HEK293 (cell line): Measurements from ENCODE around the gene TSR3.

Experiments
- BCL11A ChIP-seq: fragments of 450-650 bp; formaldehyde crosslinking; IDR thresholded peaks from 2 replicates; pipeline ENCODE4 v1.5.1; 2016; ENCODE audit warnings: low read depth, missing biosample characterization, missing genetic modification characterization
- BCL11B ChIP-seq: fragments of 450-650 bp; formaldehyde crosslinking; IDR thresholded peaks from 2 replicates; pipeline ENCODE4 v1.5.1; 2016; ENCODE audit warnings: low read depth, missing biosample characterization, missing genetic modification characterization
- HOXD13 ChIP-seq: sonication (generic); formaldehyde crosslinking; IDR thresholded peaks from 2 replicates; pipeline ENCODE4 v1.8.0; 2022; ENCODE audit warnings: missing genetic modification reagents, borderline replicate concordance
- KLF10 ChIP-seq: fragments of 450-650 bp; IDR thresholded peaks from 2 replicates; pipeline ENCODE4 v1.5.1; 2018; ENCODE audit warnings: missing biosample characterization, mild to moderate bottlenecking, missing genetic modification characterization
- KLF16 ChIP-seq: fragments of 450-650 bp; formaldehyde crosslinking; IDR thresholded peaks from 2 replicates; pipeline ENCODE4 v1.5.1; 2017; ENCODE audit warnings: missing biosample characterization, missing genetic modification characterization
- KLF7 ChIP-seq: fragments of 450-650 bp; formaldehyde crosslinking; IDR thresholded peaks from 2 replicates; pipeline ENCODE4 v1.5.1; 2016; ENCODE audit warnings: missing biosample characterization, missing genetic modification characterization, borderline replicate concordance
- YY1 ChIP-seq: fragments of 450-650 bp; formaldehyde crosslinking; IDR thresholded peaks from 2 replicates; pipeline ENCODE4 v1.5.1; 2018; ENCODE audit warnings: missing biosample characterization, missing genetic modification characterization
- ZBTB8A ChIP-seq: fragments of 450-650 bp; formaldehyde crosslinking; IDR thresholded peaks from 2 replicates; pipeline ENCODE4 v1.5.1; 2016; ENCODE audit warnings: missing biosample characterization, missing genetic modification characterization
- ZIC2 ChIP-seq: fragments of 450-650 bp; formaldehyde crosslinking; IDR thresholded peaks from 2 replicates; pipeline ENCODE4 v1.5.1; 2016; ENCODE audit warnings: missing biosample characterization, missing genetic modification characterization
- ZNF10 ChIP-seq: fragments of 450-650 bp; formaldehyde crosslinking; IDR thresholded peaks from 2 replicates; pipeline ENCODE4 v1.5.1; 2017; ENCODE audit warnings: missing biosample characterization, missing genetic modification characterization
- ZNF114 ChIP-seq: fragments of 450-650 bp; formaldehyde crosslinking; IDR thresholded peaks from 2 replicates; pipeline ENCODE4 v1.5.0; 2017; ENCODE audit warnings: missing biosample characterization, missing genetic modification characterization
- ZNF19 ChIP-seq: fragments of 450-650 bp; formaldehyde crosslinking; IDR thresholded peaks from 2 replicates; pipeline ENCODE4; 2016; ENCODE audit warnings: missing biosample characterization, missing genetic modification characterization, low read depth
- ZNF274 ChIP-seq, 2 experiments: fragments of 200-500 bp in 1 of 2; fragments of 450-650 bp in 1 of 2; sonication (Bioruptor generic) in 1 of 2; formaldehyde crosslinking in 1 of 2; IDR thresholded peaks; 2 replicates each; pipeline versions ENCODE4 v1.5.1 to v1.6.1; 2014 to 2016; ENCODE audit warnings: borderline replicate concordance in 1 of 2, inconsistent platforms in 1 of 2, low read length in 1 of 2, missing biosample characterization in 1 of 2, missing genetic modification characterization in 1 of 2
- ZNF324 ChIP-seq: fragments of 450-650 bp; formaldehyde crosslinking; IDR thresholded peaks from 2 replicates; pipeline ENCODE4 v1.5.1; 2016; ENCODE audit warnings: missing biosample characterization, missing genetic modification characterization
- ZNF404 ChIP-seq: fragments of 450-650 bp; formaldehyde crosslinking; IDR thresholded peaks from 2 replicates; pipeline ENCODE4 v1.5.1; 2017; ENCODE audit warnings: missing biosample characterization, missing genetic modification characterization
- ZNF521 ChIP-seq: fragments of 450-650 bp; formaldehyde crosslinking; IDR thresholded peaks from 2 replicates; pipeline ENCODE4 v1.5.1; 2017; ENCODE audit warnings: missing biosample characterization, mild to moderate bottlenecking, missing genetic modification characterization
- ZNF571 ChIP-seq: fragments of 450-650 bp; formaldehyde crosslinking; IDR thresholded peaks from 2 replicates; pipeline ENCODE4 v1.5.0; 2017; ENCODE audit warnings: missing biosample characterization, missing genetic modification characterization
- ZNF624 ChIP-seq: fragments of 450-650 bp; formaldehyde crosslinking; IDR thresholded peaks from 2 replicates; pipeline ENCODE4 v1.5.1; 2017; ENCODE audit warnings: missing biosample characterization, missing genetic modification characterization
- ZNF660 ChIP-seq: fragments of 450-650 bp; IDR thresholded peaks from 2 replicates; pipeline ENCODE4 v1.5.1; 2018; ENCODE audit warnings: missing biosample characterization, mild to moderate bottlenecking, missing genetic modification characterization
- ZNF747 ChIP-seq: fragments of 450-650 bp; formaldehyde crosslinking; IDR thresholded peaks from 2 replicates; pipeline ENCODE4 v1.5.1; 2016; ENCODE audit warnings: missing biosample characterization, missing genetic modification characterization
- TF ChIP-seq, protein P1 (sequence below): fragments of 450-650 bp; formaldehyde crosslinking; IDR thresholded peaks from 2 replicates; pipeline ENCODE4 v1.5.1; 2017; ENCODE audit warnings: missing biosample characterization, missing genetic modification characterization
- TF ChIP-seq, protein P2 (sequence below): fragments of 450-650 bp; formaldehyde crosslinking; IDR thresholded peaks from 2 replicates; pipeline ENCODE4 v1.5.1; 2017; ENCODE audit warnings: missing biosample characterization, missing genetic modification characterization
- TF ChIP-seq, protein P3 (sequence below): fragments of 450-650 bp; formaldehyde crosslinking; IDR thresholded peaks from 2 replicates; pipeline ENCODE4 v1.5.1; 2016; ENCODE audit warnings: missing biosample characterization, missing genetic modification characterization
- TF ChIP-seq, protein P4 (sequence below): fragments of 450-650 bp; formaldehyde crosslinking; IDR thresholded peaks from 2 replicates; pipeline ENCODE4 v1.5.1; 2016; ENCODE audit warnings: missing biosample characterization, missing genetic modification characterization
- TF ChIP-seq, protein P5 (sequence below): fragments of 450-650 bp; formaldehyde crosslinking; IDR thresholded peaks from 2 replicates; pipeline ENCODE4 v1.5.1; 2016; ENCODE audit warnings: missing biosample characterization, missing genetic modification characterization
- TF ChIP-seq, protein P6 (sequence below): fragments of 450-650 bp; formaldehyde crosslinking; IDR thresholded peaks from 2 replicates; pipeline ENCODE4 v1.5.1; 2017; ENCODE audit warnings: missing biosample characterization, missing genetic modification characterization

The TSR3 gene

DNA sequence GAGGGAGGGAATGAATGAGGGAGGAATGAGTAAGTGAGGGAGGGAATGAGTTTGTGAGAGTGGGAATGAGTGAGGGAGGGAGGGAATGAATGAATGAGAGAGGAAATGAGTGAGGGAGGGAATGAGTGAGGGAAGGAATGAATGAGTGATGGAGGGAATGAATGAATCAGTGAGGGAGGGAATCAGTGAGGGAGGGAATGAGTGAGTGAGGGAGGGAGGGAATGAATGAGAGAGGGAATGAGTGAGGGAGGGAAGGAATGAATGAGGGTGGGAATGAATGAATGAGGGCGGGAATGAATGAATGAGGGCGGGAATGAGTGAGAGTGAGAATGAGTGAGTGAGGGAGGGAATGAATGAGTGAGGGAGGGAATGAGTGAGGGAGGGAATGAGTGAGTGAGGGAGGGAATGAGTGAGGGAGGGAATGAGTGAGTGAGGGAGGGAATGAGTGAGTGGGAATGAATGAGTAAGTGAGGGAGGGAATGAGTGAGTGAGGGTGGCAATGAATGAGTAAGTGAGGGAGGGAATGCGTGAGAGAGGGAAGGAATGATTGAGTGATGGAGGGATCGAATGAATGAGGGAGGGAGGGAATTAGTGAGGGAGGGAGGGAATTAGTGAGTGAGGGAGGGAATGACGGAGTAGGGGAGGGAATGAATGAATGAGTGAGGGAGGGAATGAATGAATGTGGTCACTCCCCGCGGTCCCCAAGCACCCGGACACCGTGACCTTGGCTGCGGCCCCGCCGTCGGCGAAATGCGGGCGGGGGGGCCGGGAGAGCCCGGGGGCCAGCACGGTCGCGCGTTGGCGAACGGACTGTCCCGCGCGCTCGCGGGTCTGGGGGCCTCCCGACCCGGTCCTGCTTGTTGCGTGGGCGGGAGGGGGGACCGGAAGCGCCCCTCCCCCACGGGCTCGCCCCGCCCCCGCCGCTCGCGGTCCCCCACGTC is 43.4 kb downstream of the TSR3 start (continued):
- TF ChIP-seq, protein P1, sequence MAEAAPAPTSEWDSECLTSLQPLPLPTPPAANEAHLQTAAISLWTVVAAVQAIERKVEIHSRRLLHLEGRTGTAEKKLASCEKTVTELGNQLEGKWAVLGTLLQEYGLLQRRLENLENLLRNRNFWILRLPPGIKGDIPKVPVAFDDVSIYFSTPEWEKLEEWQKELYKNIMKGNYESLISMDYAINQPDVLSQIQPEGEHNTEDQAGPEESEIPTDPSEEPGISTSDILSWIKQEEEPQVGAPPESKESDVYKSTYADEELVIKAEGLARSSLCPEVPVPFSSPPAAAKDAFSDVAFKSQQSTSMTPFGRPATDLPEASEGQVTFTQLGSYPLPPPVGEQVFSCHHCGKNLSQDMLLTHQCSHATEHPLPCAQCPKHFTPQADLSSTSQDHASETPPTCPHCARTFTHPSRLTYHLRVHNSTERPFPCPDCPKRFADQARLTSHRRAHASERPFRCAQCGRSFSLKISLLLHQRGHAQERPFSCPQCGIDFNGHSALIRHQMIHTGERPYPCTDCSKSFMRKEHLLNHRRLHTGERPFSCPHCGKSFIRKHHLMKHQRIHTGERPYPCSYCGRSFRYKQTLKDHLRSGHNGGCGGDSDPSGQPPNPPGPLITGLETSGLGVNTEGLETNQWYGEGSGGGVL (tag by site-specific recombination): peak; percentile 87
- TF ChIP-seq ZNF571 (tag by site-specific recombination) (no peak), ZNF521 (tag by site-specific recombination) (no peak), KLF16 (tag by site-specific recombination) (no peak), ZBTB8A (tag by site-specific recombination) (no peak), ZNF404 (tag by site-specific recombination) (no peak), YY1 (tag by site-specific recombination) (no peak), HOXD13 (CRISPR knock-in tag) (no peak), ZNF19 (no peak), ZNF274 (IDR thresholded peaks at IDR 0.05; ENCODE audit: low read length) (no peak), ZNF274 (tag by site-specific recombination; IDR thresholded peaks at IDR 0.05; ENCODE audit: borderline replicate concordance) (no peak), ZNF114 (tag by site-specific recombination) (no peak), KLF10 (tag by site-specific recombination) (no peak), ZNF10 (tag by site-specific recombination) (no peak; the same call in 1 of the 2 replicates), ZNF660 (tag by site-specific recombination) (no peak), ZNF624 (tag by site-specific recombination) (no peak), BCL11A (tag by site-specific recombination) (peak; percentile 92), KLF7 (peak; percentile 18; the same call in 1 of the 2 replicates), BCL11B (tag by site-specific recombination) (peak; percentile 85), ZNF324 (tag by site-specific recombination) (peak; percentile 15; the same call in 1 of the 2 replicates), ZIC2 (tag by site-specific recombination) (no peak), ZNF747 (tag by site-specific recombination) (no peak)
- TF ChIP-seq, protein P2, sequence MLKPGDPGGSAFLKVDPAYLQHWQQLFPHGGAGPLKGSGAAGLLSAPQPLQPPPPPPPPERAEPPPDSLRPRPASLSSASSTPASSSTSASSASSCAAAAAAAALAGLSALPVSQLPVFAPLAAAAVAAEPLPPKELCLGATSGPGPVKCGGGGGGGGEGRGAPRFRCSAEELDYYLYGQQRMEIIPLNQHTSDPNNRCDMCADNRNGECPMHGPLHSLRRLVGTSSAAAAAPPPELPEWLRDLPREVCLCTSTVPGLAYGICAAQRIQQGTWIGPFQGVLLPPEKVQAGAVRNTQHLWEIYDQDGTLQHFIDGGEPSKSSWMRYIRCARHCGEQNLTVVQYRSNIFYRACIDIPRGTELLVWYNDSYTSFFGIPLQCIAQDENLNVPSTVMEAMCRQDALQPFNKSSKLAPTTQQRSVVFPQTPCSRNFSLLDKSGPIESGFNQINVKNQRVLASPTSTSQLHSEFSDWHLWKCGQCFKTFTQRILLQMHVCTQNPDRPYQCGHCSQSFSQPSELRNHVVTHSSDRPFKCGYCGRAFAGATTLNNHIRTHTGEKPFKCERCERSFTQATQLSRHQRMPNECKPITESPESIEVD (tag by site-specific recombination): no peak
- TF ChIP-seq, protein P3, sequence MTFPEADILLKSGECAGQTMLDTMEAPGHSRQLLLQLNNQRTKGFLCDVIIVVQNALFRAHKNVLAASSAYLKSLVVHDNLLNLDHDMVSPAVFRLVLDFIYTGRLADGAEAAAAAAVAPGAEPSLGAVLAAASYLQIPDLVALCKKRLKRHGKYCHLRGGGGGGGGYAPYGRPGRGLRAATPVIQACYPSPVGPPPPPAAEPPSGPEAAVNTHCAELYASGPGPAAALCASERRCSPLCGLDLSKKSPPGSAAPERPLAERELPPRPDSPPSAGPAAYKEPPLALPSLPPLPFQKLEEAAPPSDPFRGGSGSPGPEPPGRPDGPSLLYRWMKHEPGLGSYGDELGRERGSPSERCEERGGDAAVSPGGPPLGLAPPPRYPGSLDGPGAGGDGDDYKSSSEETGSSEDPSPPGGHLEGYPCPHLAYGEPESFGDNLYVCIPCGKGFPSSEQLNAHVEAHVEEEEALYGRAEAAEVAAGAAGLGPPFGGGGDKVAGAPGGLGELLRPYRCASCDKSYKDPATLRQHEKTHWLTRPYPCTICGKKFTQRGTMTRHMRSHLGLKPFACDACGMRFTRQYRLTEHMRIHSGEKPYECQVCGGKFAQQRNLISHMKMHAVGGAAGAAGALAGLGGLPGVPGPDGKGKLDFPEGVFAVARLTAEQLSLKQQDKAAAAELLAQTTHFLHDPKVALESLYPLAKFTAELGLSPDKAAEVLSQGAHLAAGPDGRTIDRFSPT (tag by site-specific recombination): no peak
- TF ChIP-seq, protein P4, sequence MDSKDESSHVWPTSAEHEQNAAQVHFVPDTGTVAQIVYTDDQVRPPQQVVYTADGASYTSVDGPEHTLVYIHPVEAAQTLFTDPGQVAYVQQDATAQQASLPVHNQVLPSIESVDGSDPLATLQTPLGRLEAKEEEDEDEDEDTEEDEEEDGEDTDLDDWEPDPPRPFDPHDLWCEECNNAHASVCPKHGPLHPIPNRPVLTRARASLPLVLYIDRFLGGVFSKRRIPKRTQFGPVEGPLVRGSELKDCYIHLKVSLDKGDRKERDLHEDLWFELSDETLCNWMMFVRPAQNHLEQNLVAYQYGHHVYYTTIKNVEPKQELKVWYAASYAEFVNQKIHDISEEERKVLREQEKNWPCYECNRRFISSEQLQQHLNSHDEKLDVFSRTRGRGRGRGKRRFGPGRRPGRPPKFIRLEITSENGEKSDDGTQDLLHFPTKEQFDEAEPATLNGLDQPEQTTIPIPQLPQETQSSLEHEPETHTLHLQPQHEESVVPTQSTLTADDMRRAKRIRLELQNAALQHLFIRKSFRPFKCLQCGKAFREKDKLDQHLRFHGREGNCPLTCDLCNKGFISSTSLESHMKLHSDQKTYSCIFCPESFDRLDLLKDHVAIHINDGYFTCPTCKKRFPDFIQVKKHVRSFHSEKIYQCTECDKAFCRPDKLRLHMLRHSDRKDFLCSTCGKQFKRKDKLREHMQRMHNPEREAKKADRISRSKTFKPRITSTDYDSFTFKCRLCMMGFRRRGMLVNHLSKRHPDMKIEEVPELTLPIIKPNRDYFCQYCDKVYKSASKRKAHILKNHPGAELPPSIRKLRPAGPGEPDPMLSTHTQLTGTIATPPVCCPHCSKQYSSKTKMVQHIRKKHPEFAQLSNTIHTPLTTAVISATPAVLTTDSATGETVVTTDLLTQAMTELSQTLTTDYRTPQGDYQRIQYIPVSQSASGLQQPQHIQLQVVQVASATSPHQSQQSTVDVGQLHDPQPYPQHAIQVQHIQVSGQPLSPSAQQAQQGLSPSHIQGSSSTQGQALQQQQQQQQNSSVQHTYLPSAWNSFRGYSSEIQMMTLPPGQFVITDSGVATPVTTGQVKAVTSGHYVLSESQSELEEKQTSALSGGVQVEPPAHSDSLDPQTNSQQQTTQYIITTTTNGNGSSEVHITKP (tag by site-specific recombination): no peak
- TF ChIP-seq, protein P5, sequence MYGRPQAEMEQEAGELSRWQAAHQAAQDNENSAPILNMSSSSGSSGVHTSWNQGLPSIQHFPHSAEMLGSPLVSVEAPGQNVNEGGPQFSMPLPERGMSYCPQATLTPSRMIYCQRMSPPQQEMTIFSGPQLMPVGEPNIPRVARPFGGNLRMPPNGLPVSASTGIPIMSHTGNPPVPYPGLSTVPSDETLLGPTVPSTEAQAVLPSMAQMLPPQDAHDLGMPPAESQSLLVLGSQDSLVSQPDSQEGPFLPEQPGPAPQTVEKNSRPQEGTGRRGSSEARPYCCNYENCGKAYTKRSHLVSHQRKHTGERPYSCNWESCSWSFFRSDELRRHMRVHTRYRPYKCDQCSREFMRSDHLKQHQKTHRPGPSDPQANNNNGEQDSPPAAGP (tag by site-specific recombination): peak; percentile 35
- TF ChIP-seq, protein P6, sequence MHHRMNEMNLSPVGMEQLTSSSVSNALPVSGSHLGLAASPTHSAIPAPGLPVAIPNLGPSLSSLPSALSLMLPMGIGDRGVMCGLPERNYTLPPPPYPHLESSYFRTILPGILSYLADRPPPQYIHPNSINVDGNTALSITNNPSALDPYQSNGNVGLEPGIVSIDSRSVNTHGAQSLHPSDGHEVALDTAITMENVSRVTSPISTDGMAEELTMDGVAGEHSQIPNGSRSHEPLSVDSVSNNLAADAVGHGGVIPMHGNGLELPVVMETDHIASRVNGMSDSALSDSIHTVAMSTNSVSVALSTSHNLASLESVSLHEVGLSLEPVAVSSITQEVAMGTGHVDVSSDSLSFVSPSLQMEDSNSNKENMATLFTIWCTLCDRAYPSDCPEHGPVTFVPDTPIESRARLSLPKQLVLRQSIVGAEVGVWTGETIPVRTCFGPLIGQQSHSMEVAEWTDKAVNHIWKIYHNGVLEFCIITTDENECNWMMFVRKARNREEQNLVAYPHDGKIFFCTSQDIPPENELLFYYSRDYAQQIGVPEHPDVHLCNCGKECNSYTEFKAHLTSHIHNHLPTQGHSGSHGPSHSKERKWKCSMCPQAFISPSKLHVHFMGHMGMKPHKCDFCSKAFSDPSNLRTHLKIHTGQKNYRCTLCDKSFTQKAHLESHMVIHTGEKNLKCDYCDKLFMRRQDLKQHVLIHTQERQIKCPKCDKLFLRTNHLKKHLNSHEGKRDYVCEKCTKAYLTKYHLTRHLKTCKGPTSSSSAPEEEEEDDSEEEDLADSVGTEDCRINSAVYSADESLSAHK (tag by site-specific recombination): no peak
